GM18519 (cell line): ENCODE measurements around the gene NKD1.

Source experiments
- ATAC-seq: cut with Tn5 transposase; IDR thresholded peaks from one replicate; pipeline ENCODE4 v1.9.1; 2021; ENCODE audit warnings: mild to moderate bottlenecking, moderate library complexity; ENCODE audit not compliant: unreplicated experiment, low FRiP score

Gene NKD1

DNA sequence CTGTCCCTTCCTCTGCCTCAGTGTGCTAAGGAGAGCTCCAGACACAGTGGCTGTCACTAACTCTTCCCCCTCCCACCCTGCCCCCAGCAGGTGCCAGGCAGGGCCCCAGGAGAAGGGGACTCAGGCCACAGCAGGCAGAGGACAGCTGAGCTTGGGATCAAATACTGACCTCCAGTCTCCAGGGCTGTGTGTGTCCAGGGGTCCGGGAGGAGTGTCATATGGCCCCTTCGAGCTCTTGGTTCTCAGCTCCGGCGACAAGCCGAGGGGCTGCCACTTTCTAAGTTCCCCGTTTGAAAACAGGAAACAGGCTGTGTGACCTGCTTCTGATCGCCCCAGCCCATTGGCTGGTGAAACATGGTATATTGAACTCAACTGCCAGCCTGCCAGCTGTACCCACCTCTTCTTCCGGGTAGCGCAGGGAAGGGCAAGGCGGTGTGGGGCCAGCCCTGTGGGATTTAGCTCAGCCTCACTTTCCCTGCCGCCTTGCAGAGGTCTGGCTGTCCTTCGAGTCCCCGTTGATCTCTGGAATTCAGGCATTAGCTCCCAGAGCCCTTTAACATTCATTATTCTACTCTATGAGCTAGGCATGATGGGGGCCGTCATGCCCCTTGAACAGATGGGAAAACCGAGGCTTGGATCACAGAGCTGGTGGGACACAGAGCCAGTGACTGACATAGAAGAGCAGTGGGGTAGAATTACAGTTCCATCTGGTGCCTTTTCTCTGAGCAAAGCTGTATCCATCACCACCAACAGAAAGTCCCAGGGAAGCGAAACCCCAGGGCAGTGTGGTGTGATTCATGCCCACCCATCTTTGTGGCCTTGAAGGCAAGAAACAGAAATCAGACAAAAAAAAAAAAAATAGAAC is 133.1 kb downstream of the NKD1 start, which contains the start of gene SNX20:
TSS of gene SNX20 (minus strand) at position 292 of the 865 bp plus-strand sequence. CDS start 3,786 bp downstream, outside the sequence.
- ATAC-seq: no peak

DNA sequence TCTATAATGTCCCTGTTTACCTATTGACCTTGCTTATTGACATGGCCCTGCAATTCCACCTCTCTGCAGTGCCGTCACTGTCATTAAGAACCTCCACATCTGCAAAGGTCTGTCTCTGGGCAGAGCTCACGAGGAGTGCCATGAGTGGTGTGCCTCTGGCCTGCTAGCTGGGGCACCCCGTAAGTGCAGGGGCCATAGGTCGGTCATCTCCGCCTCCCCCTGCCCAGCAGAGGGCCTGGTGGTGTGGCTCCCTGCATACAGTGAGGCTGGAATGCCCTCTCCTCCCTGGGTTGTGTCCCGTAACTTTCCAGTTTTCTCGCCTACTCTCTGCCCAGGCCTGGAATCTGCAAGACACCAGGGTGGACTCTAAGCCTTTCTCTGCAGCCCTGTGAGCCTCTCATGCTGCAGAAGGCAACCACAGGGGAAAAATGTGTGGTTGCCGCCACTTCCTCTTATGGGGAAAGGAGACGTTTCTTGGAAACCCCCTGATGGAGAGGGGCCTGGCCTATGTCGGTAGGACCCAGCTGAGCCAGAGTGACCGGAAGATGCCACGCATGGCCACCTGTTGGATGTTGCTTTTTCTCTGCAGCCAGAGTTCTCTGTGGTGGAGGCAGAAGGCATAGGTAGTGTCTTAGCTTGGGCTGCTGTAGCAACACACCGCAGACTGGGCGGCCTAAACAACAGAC is 135.6 kb downstream of the NKD1 start:
- peak; percentile 65 for ATAC-seq

DNA sequence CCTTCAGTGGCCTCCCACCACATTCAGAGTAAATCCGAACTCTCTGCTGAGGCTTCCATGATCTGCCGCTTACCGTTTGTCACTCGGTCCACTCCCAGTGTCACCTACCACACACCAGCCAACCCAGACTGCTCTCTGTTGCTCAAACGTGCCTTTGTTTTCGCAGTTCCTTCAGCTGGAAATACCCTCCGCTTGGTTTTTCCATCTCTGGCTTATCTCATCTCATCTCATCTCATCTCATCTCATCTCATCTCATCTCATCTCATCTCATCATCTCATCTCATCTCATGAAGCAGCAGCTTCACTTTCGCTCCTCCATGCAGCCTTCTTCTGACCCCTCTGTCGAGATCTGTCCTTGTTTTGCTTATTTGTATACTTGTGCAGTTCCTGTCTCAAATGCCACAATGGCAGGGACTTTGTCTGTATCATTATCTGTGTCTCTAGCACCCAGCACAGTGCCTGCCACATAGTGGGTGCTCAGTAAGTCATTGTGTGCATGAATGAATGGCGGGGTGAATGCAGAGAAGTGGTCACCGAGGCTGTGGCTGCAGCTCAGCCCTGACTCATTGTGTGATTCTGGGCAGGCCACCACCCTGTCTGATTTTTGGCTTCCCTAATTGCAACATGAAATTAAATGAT is 136.7 kb downstream of the NKD1 start:
- ATAC-seq: no peak

DNA sequence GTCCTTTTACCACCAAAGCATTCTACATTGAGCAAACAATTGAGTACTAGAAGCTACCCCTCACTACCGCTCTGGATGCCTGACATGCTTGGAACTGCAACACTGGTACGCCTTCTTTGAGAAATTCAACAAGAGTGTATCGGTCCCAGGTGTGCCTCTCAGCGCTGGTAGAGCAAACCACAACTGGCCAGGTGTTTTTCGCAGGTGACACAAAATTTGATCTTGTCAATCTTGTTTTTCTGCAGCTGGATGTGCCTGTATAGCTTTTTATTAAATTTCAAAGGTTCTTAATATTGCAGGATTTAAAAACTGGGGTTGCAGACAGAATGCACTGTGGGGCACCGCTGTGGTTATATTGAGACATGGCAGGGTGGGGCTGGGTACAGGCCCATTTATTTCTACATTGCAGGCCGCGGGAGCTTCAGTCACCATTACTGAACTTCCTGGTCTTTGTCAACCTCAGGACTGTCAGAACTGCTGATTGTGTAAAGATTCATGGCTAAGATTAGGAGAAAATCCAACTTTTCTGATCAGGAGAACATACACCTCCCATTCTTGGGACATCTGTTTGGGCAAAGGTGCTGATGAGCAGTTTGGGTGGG is 137.4 kb downstream of the NKD1 start:
- ATAC-seq: no peak

DNA sequence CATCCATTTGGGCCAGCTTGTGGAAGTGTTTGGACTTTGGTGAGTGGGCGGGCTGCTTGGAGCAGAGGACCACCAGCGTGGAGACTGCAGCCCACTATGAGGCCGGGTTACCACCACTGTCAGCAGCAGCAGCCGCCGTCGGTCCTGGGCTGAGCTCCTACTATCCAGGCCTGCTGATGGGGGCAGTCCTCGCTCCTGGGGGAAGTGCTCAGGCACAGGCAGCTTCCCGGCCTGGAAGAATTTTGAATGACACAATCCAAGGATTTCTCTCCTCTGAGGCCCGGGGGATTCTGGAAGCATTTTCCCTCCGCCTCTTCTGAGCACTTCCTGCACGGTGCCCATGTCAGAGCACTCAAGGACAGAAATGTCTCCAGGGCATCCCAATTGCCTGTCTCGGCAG is 139.9 kb downstream of the NKD1 start:
- no peak for ATAC-seq

- ATAC-seq: no peak
Measured at GRCh38 chr16:50688867-50689266, 140.7 kb downstream of the NKD1 start.

GRCh38 chr16:50690177-50690576 is 142.0 kb downstream of the NKD1 start:
- ATAC-seq: no peak

- no peak for ATAC-seq
Measured at GRCh38 chr16:50692644-50692998, 144.4 kb downstream of the NKD1 start.

DNA sequence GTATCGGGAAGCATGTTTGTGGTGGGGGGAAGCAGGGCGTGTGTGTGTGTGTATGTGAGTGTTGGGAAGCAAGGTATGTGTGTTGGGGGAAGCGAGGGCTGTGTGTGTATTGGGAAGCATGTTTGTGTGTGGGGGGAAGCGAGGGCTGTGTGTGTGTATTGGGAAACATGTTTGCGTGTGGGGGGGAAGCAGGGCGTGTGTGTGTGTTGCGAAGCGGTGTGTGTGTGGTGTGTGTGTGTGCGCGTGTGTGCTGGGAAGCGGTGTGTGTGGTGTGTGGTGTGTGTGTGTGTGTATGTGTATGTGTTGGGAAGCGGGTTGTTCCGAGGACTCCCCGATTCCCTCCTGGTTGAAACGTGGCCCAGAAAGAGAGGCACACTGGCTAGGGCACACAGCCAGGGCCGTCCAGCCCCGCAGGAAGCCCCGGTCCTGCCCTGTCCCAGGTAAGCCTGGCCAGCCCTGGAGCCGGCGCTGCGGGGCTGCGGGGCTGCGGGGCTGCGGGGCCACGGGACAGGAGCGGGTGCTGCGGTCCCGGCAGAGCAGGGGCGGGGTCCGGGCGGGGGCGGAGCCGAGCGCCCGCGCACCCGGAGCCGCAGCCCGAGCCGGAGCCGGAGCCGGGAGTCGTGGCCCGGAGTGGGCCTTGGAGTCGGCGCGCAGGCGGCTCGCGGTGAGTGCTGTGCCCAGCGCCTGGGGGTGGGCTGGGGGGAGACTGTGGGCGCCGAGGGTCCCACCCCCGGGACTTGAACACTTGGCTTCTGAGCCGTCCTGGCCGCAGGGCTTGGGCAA is 145.0 kb downstream of the NKD1 start, which contains the start of gene NOD2:
TSS of gene NOD2 (plus strand) at position 608 of the 783 bp plus-strand sequence. CDS start 5,890 bp downstream, outside the sequence.
- ATAC-seq: no peak

GRCh38 chr16:50694206-50694605 is 146.0 kb downstream of the NKD1 start:
- ATAC-seq: no peak

GRCh38 chr16:50695017-50696000 is 147.1 kb downstream of the NKD1 start:
- ATAC-seq: no peak

GRCh38 chr16:50696126-50696525 is 147.9 kb downstream of the NKD1 start:
- no peak for ATAC-seq

GRCh38 chr16:50696575-50697420 is 148.6 kb downstream of the NKD1 start:
- ATAC-seq: no peak

- no peak for ATAC-seq
Measured at GRCh38 chr16:50697421-50697715, 149.2 kb downstream of the NKD1 start.

DNA sequence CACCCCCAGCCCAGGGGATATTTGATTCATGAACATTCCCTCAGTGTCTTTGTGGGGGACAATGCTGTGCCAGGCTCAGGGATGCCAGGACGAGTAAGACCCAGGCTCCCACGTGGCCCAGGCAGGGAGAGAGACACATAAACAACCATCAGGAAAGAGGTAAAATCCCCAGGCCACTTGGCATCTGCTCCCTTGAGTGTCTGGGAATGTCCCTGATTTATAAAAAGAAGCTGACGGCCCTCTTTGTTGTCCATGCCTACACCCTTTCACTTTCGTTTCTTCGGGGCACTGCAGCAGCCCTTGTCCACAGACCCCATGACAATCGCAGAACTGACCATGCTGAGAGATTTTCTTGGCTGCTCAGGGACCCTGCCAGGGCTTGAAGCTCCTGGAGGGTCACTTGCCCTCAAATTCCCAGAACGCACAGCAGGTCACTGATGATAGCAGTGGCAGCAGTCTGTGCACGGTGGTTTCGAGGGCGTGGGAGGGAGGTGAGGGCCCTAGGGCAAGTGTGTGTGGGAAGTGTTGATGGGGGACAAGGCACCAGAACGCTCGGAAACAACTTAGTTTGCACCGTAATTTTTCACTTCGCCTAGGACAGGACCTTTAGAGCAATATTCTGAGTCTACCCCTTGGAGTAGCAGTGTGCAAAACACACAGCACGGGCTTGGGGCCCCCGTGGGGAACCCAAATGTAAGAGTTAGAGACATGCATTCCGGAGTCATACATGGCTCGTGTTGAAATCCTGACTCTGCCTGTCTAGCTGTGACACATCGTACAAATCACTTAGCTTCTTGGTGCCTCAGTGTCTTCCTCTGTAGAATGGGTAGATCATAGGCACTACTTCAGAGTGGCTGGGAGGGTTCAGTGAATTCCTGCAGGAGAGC is 149.9 kb downstream of the NKD1 start:
- peak; percentile 31 for ATAC-seq
